Activated naive CD4-positive, alpha-beta T cell treated with anti-CD3 and anti-CD28 coated beads, Interleukin-2, amount 10 ng/mL, durations not matched to agents 7 days and 5 days (primary cell): Measurements from ENCODE around the gene NPHP1.
A peak's percentile ranks its signal among the peaks of the same experiment; 100 is the strongest.
"Not testable (repeated sequence)": the region's sequence is repeated elsewhere in the genome, so short reads cannot be mapped to it uniquely, and the experiment has no call there.

Source experiments
- CTCF ChIA-PET: fragments of 350-600 bp; sonication (Branson Sonifier 250); formaldehyde crosslinking; loops from one replicate; lab custom pipeline; 2021; ENCODE audit warnings: antibody characterized with exemption; lab: Charles Lee
- DNase-seq: peaks from one replicate; pipeline ENCODE4 v3.0.0-alpha.2; 2020
- H3K27ac Mint-ChIP-seq: one replicate; pipeline ENCODE4 v1.8.0; 2021; ENCODE audit warnings: mild to moderate bottlenecking, moderate library complexity, mixed read lengths
- H3K27me3 Mint-ChIP-seq: one replicate; pipeline ENCODE4 v1.8.0; 2021; ENCODE audit warnings: mild to moderate bottlenecking, mixed read lengths
- H3K36me3 Mint-ChIP-seq: one replicate; pipeline ENCODE4 v1.8.0; 2021; ENCODE audit warnings: mixed read lengths
- H3K4me1 Mint-ChIP-seq: one replicate; pipeline ENCODE4 v1.8.0; 2021; ENCODE audit warnings: mixed read lengths
- H3K4me3 Mint-ChIP-seq: one replicate; pipeline ENCODE4 v1.8.0; 2021; ENCODE audit warnings: mild to moderate bottlenecking, moderate library complexity, mixed read lengths
- H3K9me3 Mint-ChIP-seq: one replicate; pipeline ENCODE4 v1.8.0; 2021; ENCODE audit warnings: mixed read lengths

The NPHP1 gene

GRCh38 chr2:110204408-110205385, at the start of gene NPHP1:
Gene NPHP1, minus strand, starts transcription at chr2:110205013. Its CDS starts 45 bp downstream, at chr2:110204968.
- H3K4me1 Mint-ChIP-seq, result peaks cover 22% of the 10 kb centered on the region
- peaks cover 13% of the 10 kb centered on the region for H3K36me3 Mint-ChIP-seq
- H3K4me3 Mint-ChIP-seq, result peak within 1 kb of the TSS; percentile 84
- peaks cover 7% of the 10 kb centered on the region for H3K27me3 Mint-ChIP-seq
- peak; percentile 87 for DNase-seq
- H3K27ac Mint-ChIP-seq, result peak within 1 kb of the TSS; percentile 68
- H3K9me3 Mint-ChIP-seq, result no peaks in the 10 kb centered on the region
- CTCF ChIA-PET, result no interaction called here

GRCh38 chr2:110248081-110248795, 43.4 kb upstream of the NPHP1 start:
- H3K4me1 Mint-ChIP-seq, H3K27ac Mint-ChIP-seq, DNase-seq, H3K36me3 Mint-ChIP-seq, H3K9me3 Mint-ChIP-seq, CTCF ChIA-PET, H3K4me3 Mint-ChIP-seq, H3K27me3 Mint-ChIP-seq: not testable (repeated sequence)

GRCh38 chr2:110245488-110246435, 40.9 kb upstream of the NPHP1 start:
- H3K4me3 Mint-ChIP-seq, H3K36me3 Mint-ChIP-seq, DNase-seq, H3K27me3 Mint-ChIP-seq, H3K27ac Mint-ChIP-seq, CTCF ChIA-PET, H3K4me1 Mint-ChIP-seq, H3K9me3 Mint-ChIP-seq: not testable (repeated sequence)

- H3K4me1 Mint-ChIP-seq, H3K36me3 Mint-ChIP-seq, H3K9me3 Mint-ChIP-seq, DNase-seq, H3K27me3 Mint-ChIP-seq, H3K4me3 Mint-ChIP-seq, H3K27ac Mint-ChIP-seq, CTCF ChIA-PET: not testable (repeated sequence)
These were observed 38.5 kb upstream of the NPHP1 start for GRCh38 chr2:110243283-110243682.

- CTCF ChIA-PET, H3K9me3 Mint-ChIP-seq, H3K4me3 Mint-ChIP-seq, H3K27ac Mint-ChIP-seq, H3K36me3 Mint-ChIP-seq, H3K27me3 Mint-ChIP-seq, H3K4me1 Mint-ChIP-seq, DNase-seq: not testable (repeated sequence)
These were observed 29.7 kb upstream of the NPHP1 start for GRCh38 chr2:110234514-110234913.

- H3K4me1 Mint-ChIP-seq, H3K9me3 Mint-ChIP-seq, H3K4me3 Mint-ChIP-seq, CTCF ChIA-PET, H3K27ac Mint-ChIP-seq, DNase-seq, H3K36me3 Mint-ChIP-seq: not testable (repeated sequence)
- H3K27me3 Mint-ChIP-seq, result peaks cover 11% of the 10 kb centered on the region
These were observed 25.1 kb upstream of the NPHP1 start for GRCh38 chr2:110229886-110230285.

- peaks cover 44% of the 10 kb centered on the region for H3K27me3 Mint-ChIP-seq
- CTCF ChIA-PET, H3K27ac Mint-ChIP-seq: not testable (repeated sequence)
These were observed 17.8 kb upstream of the NPHP1 start for GRCh38 chr2:110222626-110223025.

GRCh38 chr2:110221938-110222337, 17.1 kb upstream of the NPHP1 start:
- Mint-ChIP-seq H3K4me3 (no peak overlapping the region), H3K27me3 (peaks cover 42% of the 10 kb centered on the region), H3K4me1 (no peaks in the 10 kb centered on the region), H3K36me3 (no peaks in the 10 kb centered on the region), H3K27ac (no peak overlapping the region), H3K9me3 (no peaks in the 10 kb centered on the region)
- no peak for DNase-seq
- CTCF ChIA-PET, result no interaction called here

More at GRCh38 chr2:110222626-110223025, 17.8 kb upstream of the NPHP1 start:
- H3K9me3 Mint-ChIP-seq, H3K36me3 Mint-ChIP-seq, DNase-seq, H3K4me3 Mint-ChIP-seq, H3K4me1 Mint-ChIP-seq: not testable (repeated sequence)

GRCh38 chr2:110220190-110220564, 15.4 kb upstream of the NPHP1 start:
- Mint-ChIP-seq H3K27ac (no peak overlapping the region), H3K36me3 (no peaks in the 10 kb centered on the region), H3K4me3 (no peak overlapping the region), H3K27me3 (peaks cover 48% of the 10 kb centered on the region), H3K9me3 (no peaks in the 10 kb centered on the region), H3K4me1 (no peaks in the 10 kb centered on the region)
- CTCF ChIA-PET, result no interaction called here
- DNase-seq, result no peak

GRCh38 chr2:110219496-110220189, 14.8 kb upstream of the NPHP1 start:
- H3K9me3 Mint-ChIP-seq, result no peaks in the 10 kb centered on the region
- H3K36me3 Mint-ChIP-seq, result no peaks in the 10 kb centered on the region
- CTCF ChIA-PET, result no interaction called here
- H3K27me3 Mint-ChIP-seq, result peaks cover 48% of the 10 kb centered on the region
- H3K4me1 Mint-ChIP-seq, result no peaks in the 10 kb centered on the region
- H3K4me3 Mint-ChIP-seq, result no peak overlapping the region
- DNase-seq, result no peak
- H3K27ac Mint-ChIP-seq, result no peak overlapping the region

GRCh38 chr2:110218889-110219288, 14.1 kb upstream of the NPHP1 start:
- H3K4me1 Mint-ChIP-seq, CTCF ChIA-PET, DNase-seq, H3K9me3 Mint-ChIP-seq, H3K4me3 Mint-ChIP-seq, H3K36me3 Mint-ChIP-seq, H3K27ac Mint-ChIP-seq: not testable (repeated sequence)
- H3K27me3 Mint-ChIP-seq, result peaks cover 48% of the 10 kb centered on the region

GRCh38 chr2:110216803-110217202, 12.0 kb upstream of the NPHP1 start:
- Mint-ChIP-seq H3K27me3 (peaks cover 44% of the 10 kb centered on the region), H3K36me3 (peaks cover 2% of the 10 kb centered on the region), H3K27ac (no peak overlapping the region), H3K4me3 (no peak overlapping the region), H3K9me3 (peaks cover 4% of the 10 kb centered on the region), H3K4me1 (peaks cover 8% of the 10 kb centered on the region)
- CTCF ChIA-PET, result no interaction called here
- no peak for DNase-seq

- DNase-seq, result no peak
- Mint-ChIP-seq H3K4me3 (no peak overlapping the region), H3K9me3 (peaks cover 4% of the 10 kb centered on the region), H3K27ac (no peak overlapping the region), H3K4me1 (peaks cover 15% of the 10 kb centered on the region), H3K27me3 (peaks cover 44% of the 10 kb centered on the region), H3K36me3 (peaks cover 4% of the 10 kb centered on the region)
- CTCF ChIA-PET, result no interaction called here
These were observed 11.4 kb upstream of the NPHP1 start for GRCh38 chr2:110216199-110216598.
